Natural killer cell treated with Interleukin-12 subunit alpha and Interleukin-12 subunit beta and Interleukin-15 and Interleukin-18, amount 100 ng/mL, for 72 hours (primary cell): ENCODE measurements around the gene CIAO2A. TPM values are rescaled to one million over a fixed set of nuclear protein-coding genes. Genes with fewer than 3 reads are reported as not detected.

Experiments used
- ATAC-seq, 2 donors: fragments of 150-1000 bp; cut with Tn5 transposase in 1 of 2; sonication (Bioruptor Pico), chemical (Tn5 transposase) in 1 of 2; 2 replicates each; pipeline ENCODE4 v1.10.0; 2021
- DNase-seq: peaks from one replicate; pipeline ENCODE4 v3.0.0; 2022; ENCODE audit warnings: low spot score
- H3K27ac Mint-ChIP-seq, 2 donors: 1 replicate in 1 of 2; 2 replicates in 1 of 2; pipeline ENCODE4 v1.8.0; 2022; ENCODE audit warnings: mixed read lengths in 2 of 2, mild to moderate bottlenecking in 1 of 2, moderate library complexity in 1 of 2
- H3K27me3 Mint-ChIP-seq, 2 donors: 1 replicate in 1 of 2; 2 replicates in 1 of 2; pipeline ENCODE4 v1.8.0; 2022; ENCODE audit warnings: mixed read lengths in 2 of 2
- H3K36me3 Mint-ChIP-seq: one replicate; pipeline ENCODE4 v1.8.0; 2022; ENCODE audit warnings: mixed read lengths
- H3K4me1 Mint-ChIP-seq, 2 donors: 1 replicate in 1 of 2; 2 replicates in 1 of 2; pipeline ENCODE4 v1.8.0; 2022; ENCODE audit warnings: low read depth in 2 of 2, mixed read lengths in 2 of 2, mild to moderate bottlenecking in 1 of 2
- H3K4me3 Mint-ChIP-seq: one replicate; pipeline ENCODE4 v1.8.0; 2022; ENCODE audit warnings: mixed read lengths
- H3K9me3 Mint-ChIP-seq: 2 replicates; pipeline ENCODE4 v1.8.0; 2022; ENCODE audit warnings: mixed read lengths
- total RNA-seq, 2 donors: library from RNA; stranded (reverse); gene quantifications; one replicate each; pipeline ENCODE4 v1.2.3, GENCODE V29; 2022

Gene CIAO2A
- 10 to 100 TPM; 55.7 to 65.4 TPM for total RNA-seq

GRCh38 chr15:64093627-64094417 lies at the start of gene CIAO2A:
TSS of gene CIAO2A (minus strand) at chr15:64093838. CDS start at chr15:64093768, 70 bp downstream.
- Mint-ChIP-seq H3K36me3 (peaks cover 11% of the 10 kb centered on the region), H3K27ac (peak within 1 kb of the TSS; percentile 99), H3K4me3 (peak within 1 kb of the TSS; percentile 100), H3K4me1 (peaks cover 57 to 61% of the 10 kb centered on the region in 2 donors), H3K9me3 (no peaks in the 10 kb centered on the region), H3K27me3 (no peaks in the 10 kb centered on the region)
- peak; percentile 89 to 92 for ATAC-seq
- peak; percentile 96 for DNase-seq

GRCh38 chr15:64143276-64143675 lies 49.6 kb upstream of the CIAO2A start:
- DNase-seq: no peak
- Mint-ChIP-seq H3K4me3 (no peak overlapping the region), H3K27me3 (no peaks in the 10 kb centered on the region), H3K9me3 (no peaks in the 10 kb centered on the region), H3K27ac (no peak overlapping the region), H3K36me3 (peaks cover 2% of the 10 kb centered on the region), H3K4me1 (no peaks in the 10 kb centered on the region)
- ATAC-seq: no peak

- H3K4me3 Mint-ChIP-seq: no peak overlapping the region
- H3K9me3 Mint-ChIP-seq: no peaks in the 10 kb centered on the region
- peak overlapping the region in 1 of 2 donors; percentile 15 for H3K27ac Mint-ChIP-seq
- DNase-seq: no peak
- no peak for ATAC-seq
- peaks cover 6% of the 10 kb centered on the region for H3K36me3 Mint-ChIP-seq
- H3K4me1 Mint-ChIP-seq: no peaks in the 10 kb centered on the region
- H3K27me3 Mint-ChIP-seq: no peaks in the 10 kb centered on the region
These were observed 48.3 kb upstream of the CIAO2A start for GRCh38 chr15:64141798-64142512.

GRCh38 chr15:64138331-64138941 lies 44.8 kb upstream of the CIAO2A start:
- H3K4me3 Mint-ChIP-seq: no peak overlapping the region
- no peaks in the 10 kb centered on the region for H3K27me3 Mint-ChIP-seq
- H3K27ac Mint-ChIP-seq: no peak overlapping the region
- H3K36me3 Mint-ChIP-seq: peaks cover 6% of the 10 kb centered on the region
- no peak for ATAC-seq
- no peaks in the 10 kb centered on the region for H3K9me3 Mint-ChIP-seq
- DNase-seq: no peak
- H3K4me1 Mint-ChIP-seq: no peaks in the 10 kb centered on the region

GRCh38 chr15:64137226-64137833 lies 43.7 kb upstream of the CIAO2A start:
- Mint-ChIP-seq H3K9me3 (no peaks in the 10 kb centered on the region), H3K27ac (no peak overlapping the region), H3K4me1 (no peaks in the 10 kb centered on the region), H3K36me3 (peaks cover 8% of the 10 kb centered on the region), H3K27me3 (no peaks in the 10 kb centered on the region), H3K4me3 (no peak overlapping the region)
- ATAC-seq (peak; percentile 23 to 50), DNase-seq (no peak)

- DNase-seq (no peak), ATAC-seq (no peak)
- peaks cover 14% of the 10 kb centered on the region for H3K36me3 Mint-ChIP-seq
- no peak overlapping the region for H3K27ac Mint-ChIP-seq
- no peaks in the 10 kb centered on the region for H3K9me3 Mint-ChIP-seq
- H3K4me3 Mint-ChIP-seq: no peak overlapping the region
- no peaks in the 10 kb centered on the region for H3K27me3 Mint-ChIP-seq
- H3K4me1 Mint-ChIP-seq: no peaks in the 10 kb centered on the region
These were observed 42.7 kb upstream of the CIAO2A start for GRCh38 chr15:64136347-64136746.

- Mint-ChIP-seq H3K4me1 (no peaks in the 10 kb centered on the region), H3K9me3 (no peaks in the 10 kb centered on the region), H3K27me3 (no peaks in the 10 kb centered on the region), H3K36me3 (peaks cover 14% of the 10 kb centered on the region), H3K4me3 (no peak overlapping the region), H3K27ac (no peak overlapping the region)
- ATAC-seq: no peak
- no peak for DNase-seq
These were observed 40.7 kb upstream of the CIAO2A start for GRCh38 chr15:64134345-64134829.

GRCh38 chr15:64133623-64134344 lies 40.1 kb upstream of the CIAO2A start:
- Mint-ChIP-seq H3K4me1 (no peaks in the 10 kb centered on the region), H3K27ac (no peak overlapping the region), H3K9me3 (no peaks in the 10 kb centered on the region), H3K4me3 (no peak overlapping the region), H3K36me3 (peaks cover 14% of the 10 kb centered on the region), H3K27me3 (no peaks in the 10 kb centered on the region)
- DNase-seq (no peak), ATAC-seq (no peak)

- ATAC-seq (no peak), DNase-seq (no peak)
- Mint-ChIP-seq H3K36me3 (peaks cover 16% of the 10 kb centered on the region), H3K27ac (no peak overlapping the region), H3K9me3 (no peaks in the 10 kb centered on the region), H3K27me3 (no peaks in the 10 kb centered on the region), H3K4me3 (no peak overlapping the region), H3K4me1 (peaks cover 4 to 8% of the 10 kb centered on the region in 2 donors)
These were observed 38.6 kb upstream of the CIAO2A start for GRCh38 chr15:64132217-64132616.

- no peak for DNase-seq
- ATAC-seq: no peak
- no peaks in the 10 kb centered on the region for H3K27me3 Mint-ChIP-seq
- H3K27ac Mint-ChIP-seq: no peak overlapping the region
- peaks cover 4 to 8% of the 10 kb centered on the region in 2 donors for H3K4me1 Mint-ChIP-seq
- no peak overlapping the region for H3K4me3 Mint-ChIP-seq
- peaks cover 18% of the 10 kb centered on the region for H3K36me3 Mint-ChIP-seq
- no peaks in the 10 kb centered on the region for H3K9me3 Mint-ChIP-seq
These were observed 37.9 kb upstream of the CIAO2A start for GRCh38 chr15:64131547-64131946.

- no peaks in the 10 kb centered on the region for H3K27me3 Mint-ChIP-seq
- peaks cover 4 to 8% of the 10 kb centered on the region in 2 donors for H3K4me1 Mint-ChIP-seq
- H3K27ac Mint-ChIP-seq: no peak overlapping the region
- ATAC-seq: no peak
- H3K9me3 Mint-ChIP-seq: no peaks in the 10 kb centered on the region
- H3K4me3 Mint-ChIP-seq: no peak overlapping the region
- DNase-seq: no peak
- peaks cover 18% of the 10 kb centered on the region for H3K36me3 Mint-ChIP-seq
These were observed 36.5 kb upstream of the CIAO2A start for GRCh38 chr15:64130159-64130558.

GRCh38 chr15:64127521-64128270 lies 34.1 kb upstream of the CIAO2A start:
- Mint-ChIP-seq H3K36me3 (peaks cover 18% of the 10 kb centered on the region), H3K4me3 (no peak overlapping the region), H3K27ac (no peak overlapping the region)

More at GRCh38 chr15:64127521-64128270, 34.1 kb upstream of the CIAO2A start:
- Mint-ChIP-seq H3K27me3 (no peaks in the 10 kb centered on the region), H3K4me1 (peaks cover 4 to 8% of the 10 kb centered on the region in 2 donors), H3K9me3 (no peaks in the 10 kb centered on the region)
- no peak for ATAC-seq
- no peak for DNase-seq
